ENCODE measurements around the gene NLRC4. TPM values are rescaled to one million over a fixed set of nuclear protein-coding genes. Genes with fewer than 3 reads are reported as not detected.

The NLRC4 gene
- total and polyA plus RNA-seq, 9 of the 15 experiments (the other 6 are each of a cell fraction or from before 2014, with no cell fraction given), result 0.03 to 0.18 (median 0.06) TPM; not detected in 2

DNA sequence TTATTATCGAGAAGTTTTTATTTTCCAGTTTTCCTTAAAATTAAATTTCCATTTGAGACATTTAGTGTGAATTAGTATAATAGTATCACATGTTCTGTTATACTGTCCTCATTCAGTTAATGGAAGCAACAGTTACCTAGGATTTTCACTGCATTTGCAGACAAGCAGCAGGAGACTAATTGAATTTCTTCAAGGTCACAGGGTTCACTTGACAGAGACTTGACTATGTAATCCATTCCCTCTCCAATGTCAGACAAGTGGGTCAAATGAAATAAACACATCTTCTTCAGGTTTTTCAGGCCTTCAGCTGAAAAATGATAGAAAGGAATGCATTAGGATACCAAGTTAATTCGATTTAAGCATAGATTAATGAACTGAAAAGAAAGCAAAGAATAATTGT is 26.7 kb downstream of the NLRC4 start:
- Histone ChIP-seq H3K36me3 (ENCODE audit: control insufficient read depth, insufficient read depth, low read length) (no peaks in the 10 kb centered on the region), H3K9me1 (ENCODE audit: control insufficient read depth, insufficient read depth, low read length) (no peaks in the 10 kb centered on the region), H3K27me3 (ENCODE audit: control insufficient read depth in 2 of 2, insufficient read depth in 2 of 2, low read length in 2 of 2) (no peaks in the 10 kb centered on the region), H4K20me1 (replicated peaks; ENCODE audit: control insufficient read depth, insufficient read depth, low read length) (no peaks in the 10 kb centered on the region), H3K27ac (ENCODE audit: extremely low read depth, low read depth, low read length) (no peak overlapping the region), H3K4me3 (no peak overlapping the region), H3K4me1 (replicated peaks in 1 of 2; ENCODE audit: control insufficient read depth in 2 of 2, insufficient read depth in 2 of 2, low read length in 2 of 2) (no peaks in the 10 kb centered on the region; a peak in 1 of 5 replicates), H3K4me2 (ENCODE audit: insufficient read depth, low read length) (no peak overlapping the region), H2AFZ (ENCODE audit: low read depth, low read length) (no peak overlapping the region), H3K9me3 (replicated peaks; ENCODE audit: control insufficient read depth, insufficient read depth, low read depth, low read length) (no peaks in the 10 kb centered on the region), H3K79me2 (ENCODE audit: control insufficient read depth, insufficient read depth, low read length) (no peaks in the 10 kb centered on the region), H3K9ac (ENCODE audit: insufficient read depth in 1 of 2, low read depth in 2 of 2, low read length in 2 of 2) (no peak overlapping the region)
- in situ Hi-C loops (cut with MboI), result no loop called here
- ATAC-seq, result no peak
- BruUV-seq (replicated peaks), result no TSS peak
- DNase-seq (ENCODE audit: extremely low read depth in 1 of 4, low spot score in 3 of 4), result no peak
- intact Hi-C loops (cut with micrococcal nuclease), result no loop called here
- ChIA-PET POLR2A (interaction anchor here (1.0 to 1.3 kb wide), 2 partner anchors 12 to 35 kb away, joined by 3 to 7 read pairs; no protein-coding TSS in a partner anchor), CTCF (ENCODE audit: low intra/inter-chr PET ratio) (no interaction called here)
- 21% methylated on average over 2 of the region's 2 CpGs for WGBS (ENCODE audit: insufficient coverage, low coverage, missing lambda C conversion rate)
- FAIRE-seq, result no peak
- TF ChIP-seq, protein P1, sequence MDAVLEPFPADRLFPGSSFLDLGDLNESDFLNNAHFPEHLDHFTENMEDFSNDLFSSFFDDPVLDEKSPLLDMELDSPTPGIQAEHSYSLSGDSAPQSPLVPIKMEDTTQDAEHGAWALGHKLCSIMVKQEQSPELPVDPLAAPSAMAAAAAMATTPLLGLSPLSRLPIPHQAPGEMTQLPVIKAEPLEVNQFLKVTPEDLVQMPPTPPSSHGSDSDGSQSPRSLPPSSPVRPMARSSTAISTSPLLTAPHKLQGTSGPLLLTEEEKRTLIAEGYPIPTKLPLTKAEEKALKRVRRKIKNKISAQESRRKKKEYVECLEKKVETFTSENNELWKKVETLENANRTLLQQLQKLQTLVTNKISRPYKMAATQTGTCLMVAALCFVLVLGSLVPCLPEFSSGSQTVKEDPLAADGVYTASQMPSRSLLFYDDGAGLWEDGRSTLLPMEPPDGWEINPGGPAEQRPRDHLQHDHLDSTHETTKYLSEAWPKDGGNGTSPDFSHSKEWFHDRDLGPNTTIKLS (IDR thresholded peaks at IDR 0.05; ENCODE audit: borderline replicate concordance, low read depth), result no peak
- TF ChIP-seq CBX3 (IDR thresholded peaks at IDR 0.05; ENCODE audit: borderline replicate concordance in 1 of 2, low read length in 2 of 2), result no peak
- no peak for TF ChIP-seq HMGN3 (IDR thresholded peaks at IDR 0.05; ENCODE audit: borderline replicate concordance, extremely low read depth, insufficient read length, low read depth, low read length)
- TF ChIP-seq, protein P2, sequence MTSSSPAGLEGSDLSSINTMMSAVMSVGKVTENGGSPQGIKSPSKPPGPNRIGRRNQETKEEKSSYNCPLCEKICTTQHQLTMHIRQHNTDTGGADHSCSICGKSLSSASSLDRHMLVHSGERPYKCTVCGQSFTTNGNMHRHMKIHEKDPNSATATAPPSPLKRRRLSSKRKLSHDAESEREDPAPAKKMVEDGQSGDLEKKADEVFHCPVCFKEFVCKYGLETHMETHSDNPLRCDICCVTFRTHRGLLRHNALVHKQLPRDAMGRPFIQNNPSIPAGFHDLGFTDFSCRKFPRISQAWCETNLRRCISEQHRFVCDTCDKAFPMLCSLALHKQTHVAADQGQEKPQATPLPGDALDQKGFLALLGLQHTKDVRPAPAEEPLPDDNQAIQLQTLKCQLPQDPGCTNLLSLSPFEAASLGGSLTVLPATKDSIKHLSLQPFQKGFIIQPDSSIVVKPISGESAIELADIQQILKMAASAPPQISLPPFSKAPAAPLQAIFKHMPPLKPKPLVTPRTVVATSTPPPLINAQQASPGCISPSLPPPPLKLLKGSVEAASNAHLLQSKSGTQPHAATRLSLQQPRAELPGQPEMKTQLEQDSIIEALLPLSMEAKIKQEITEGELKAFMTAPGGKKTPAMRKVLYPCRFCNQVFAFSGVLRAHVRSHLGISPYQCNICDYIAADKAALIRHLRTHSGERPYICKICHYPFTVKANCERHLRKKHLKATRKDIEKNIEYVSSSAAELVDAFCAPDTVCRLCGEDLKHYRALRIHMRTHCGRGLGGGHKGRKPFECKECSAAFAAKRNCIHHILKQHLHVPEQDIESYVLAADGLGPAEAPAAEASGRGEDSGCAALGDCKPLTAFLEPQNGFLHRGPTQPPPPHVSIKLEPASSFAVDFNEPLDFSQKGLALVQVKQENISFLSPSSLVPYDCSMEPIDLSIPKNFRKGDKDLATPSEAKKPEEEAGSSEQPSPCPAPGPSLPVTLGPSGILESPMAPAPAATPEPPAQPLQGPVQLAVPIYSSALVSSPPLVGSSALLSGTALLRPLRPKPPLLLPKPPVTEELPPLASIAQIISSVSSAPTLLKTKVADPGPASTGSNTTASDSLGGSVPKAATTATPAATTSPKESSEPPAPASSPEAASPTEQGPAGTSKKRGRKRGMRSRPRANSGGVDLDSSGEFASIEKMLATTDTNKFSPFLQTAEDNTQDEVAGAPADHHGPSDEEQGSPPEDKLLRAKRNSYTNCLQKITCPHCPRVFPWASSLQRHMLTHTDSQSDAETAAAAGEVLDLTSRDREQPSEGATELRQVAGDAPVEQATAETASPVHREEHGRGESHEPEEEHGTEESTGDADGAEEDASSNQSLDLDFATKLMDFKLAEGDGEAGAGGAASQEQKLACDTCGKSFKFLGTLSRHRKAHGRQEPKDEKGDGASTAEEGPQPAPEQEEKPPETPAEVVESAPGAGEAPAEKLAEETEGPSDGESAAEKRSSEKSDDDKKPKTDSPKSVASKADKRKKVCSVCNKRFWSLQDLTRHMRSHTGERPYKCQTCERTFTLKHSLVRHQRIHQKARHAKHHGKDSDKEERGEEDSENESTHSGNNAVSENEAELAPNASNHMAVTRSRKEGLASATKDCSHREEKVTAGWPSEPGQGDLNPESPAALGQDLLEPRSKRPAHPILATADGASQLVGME (CRISPR knock-in tag; IDR thresholded peaks at IDR 0.05), result no peak
- TF ChIP-seq, protein P3, sequence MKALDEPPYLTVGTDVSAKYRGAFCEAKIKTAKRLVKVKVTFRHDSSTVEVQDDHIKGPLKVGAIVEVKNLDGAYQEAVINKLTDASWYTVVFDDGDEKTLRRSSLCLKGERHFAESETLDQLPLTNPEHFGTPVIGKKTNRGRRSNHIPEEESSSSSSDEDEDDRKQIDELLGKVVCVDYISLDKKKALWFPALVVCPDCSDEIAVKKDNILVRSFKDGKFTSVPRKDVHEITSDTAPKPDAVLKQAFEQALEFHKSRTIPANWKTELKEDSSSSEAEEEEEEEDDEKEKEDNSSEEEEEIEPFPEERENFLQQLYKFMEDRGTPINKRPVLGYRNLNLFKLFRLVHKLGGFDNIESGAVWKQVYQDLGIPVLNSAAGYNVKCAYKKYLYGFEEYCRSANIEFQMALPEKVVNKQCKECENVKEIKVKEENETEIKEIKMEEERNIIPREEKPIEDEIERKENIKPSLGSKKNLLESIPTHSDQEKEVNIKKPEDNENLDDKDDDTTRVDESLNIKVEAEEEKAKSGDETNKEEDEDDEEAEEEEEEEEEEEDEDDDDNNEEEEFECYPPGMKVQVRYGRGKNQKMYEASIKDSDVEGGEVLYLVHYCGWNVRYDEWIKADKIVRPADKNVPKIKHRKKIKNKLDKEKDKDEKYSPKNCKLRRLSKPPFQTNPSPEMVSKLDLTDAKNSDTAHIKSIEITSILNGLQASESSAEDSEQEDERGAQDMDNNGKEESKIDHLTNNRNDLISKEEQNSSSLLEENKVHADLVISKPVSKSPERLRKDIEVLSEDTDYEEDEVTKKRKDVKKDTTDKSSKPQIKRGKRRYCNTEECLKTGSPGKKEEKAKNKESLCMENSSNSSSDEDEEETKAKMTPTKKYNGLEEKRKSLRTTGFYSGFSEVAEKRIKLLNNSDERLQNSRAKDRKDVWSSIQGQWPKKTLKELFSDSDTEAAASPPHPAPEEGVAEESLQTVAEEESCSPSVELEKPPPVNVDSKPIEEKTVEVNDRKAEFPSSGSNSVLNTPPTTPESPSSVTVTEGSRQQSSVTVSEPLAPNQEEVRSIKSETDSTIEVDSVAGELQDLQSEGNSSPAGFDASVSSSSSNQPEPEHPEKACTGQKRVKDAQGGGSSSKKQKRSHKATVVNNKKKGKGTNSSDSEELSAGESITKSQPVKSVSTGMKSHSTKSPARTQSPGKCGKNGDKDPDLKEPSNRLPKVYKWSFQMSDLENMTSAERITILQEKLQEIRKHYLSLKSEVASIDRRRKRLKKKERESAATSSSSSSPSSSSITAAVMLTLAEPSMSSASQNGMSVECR (CRISPR knock-in tag; IDR thresholded peaks at IDR 0.05), result no peak
- TF ChIP-seq RBM17 (IDR thresholded peaks at IDR 0.05; ENCODE audit: borderline replicate concordance, low read depth, low read length), result no peak
- TF ChIP-seq, protein P4, sequence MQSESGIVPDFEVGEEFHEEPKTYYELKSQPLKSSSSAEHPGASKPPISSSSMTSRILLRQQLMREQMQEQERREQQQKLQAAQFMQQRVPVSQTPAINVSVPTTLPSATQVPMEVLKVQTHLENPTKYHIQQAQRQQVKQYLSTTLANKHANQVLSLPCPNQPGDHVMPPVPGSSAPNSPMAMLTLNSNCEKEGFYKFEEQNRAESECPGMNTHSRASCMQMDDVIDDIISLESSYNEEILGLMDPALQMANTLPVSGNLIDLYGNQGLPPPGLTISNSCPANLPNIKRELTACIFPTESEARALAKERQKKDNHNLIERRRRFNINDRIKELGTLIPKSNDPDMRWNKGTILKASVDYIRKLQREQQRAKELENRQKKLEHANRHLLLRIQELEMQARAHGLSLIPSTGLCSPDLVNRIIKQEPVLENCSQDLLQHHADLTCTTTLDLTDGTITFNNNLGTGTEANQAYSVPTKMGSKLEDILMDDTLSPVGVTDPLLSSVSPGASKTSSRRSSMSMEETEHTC (IDR thresholded peaks at IDR 0.05), result no peak
- no peak for TF ChIP-seq CCNT2 (IDR thresholded peaks at IDR 0.05; ENCODE audit: borderline replicate concordance, extremely low read depth, insufficient read length, low read depth, low read length)
